A549 (cell line): ENCODE results near the gene CPPED1.

Experiments used
- BHLHE40 ChIP-seq: IDR thresholded peaks from 2 replicates; pipeline ENCODE4 v1.6.1; 2012; ENCODE audit warnings: low read depth, low read length, inconsistent platforms
- CTCF ChIP-seq: fragments of >200 bp; sonication (Bioruptor Twin); formaldehyde crosslinking; IDR thresholded peaks from 3 replicates; pipeline ENCODE4 v1.5.1; 2016
- EP300 ChIP-seq, 2 experiments: fragments of >200 bp; sonication (Bioruptor Twin); formaldehyde crosslinking; IDR thresholded peaks; 2 replicates in 1 of 2; 3 replicates in 1 of 2; pipeline ENCODE4 v1.6.1; 2016 to 2017
- ESRRA ChIP-seq: fragments of 150-350 bp; IDR thresholded peaks from 2 replicates; pipeline ENCODE4 v1.6.1; 2014; ENCODE audit warnings: mild to moderate bottlenecking, low read length, borderline replicate concordance
- HOXB5 ChIP-seq: fragments of 250-450 bp; sonication (Bioruptor Pico); IDR thresholded peaks from 2 replicates; pipeline ENCODE4 v1.5.0; 2020; ENCODE audit warnings: mild to moderate bottlenecking, moderate library complexity
- JUN ChIP-seq, 2 experiments: fragments of >200 bp; sonication (Bioruptor Twin); formaldehyde crosslinking; IDR thresholded peaks; 2 replicates in 1 of 2; 3 replicates in 1 of 2; pipeline ENCODE4 v1.6.1; 2016 to 2017
- MAZ ChIP-seq: fragments of 150-350 bp; IDR thresholded peaks from 2 replicates; pipeline ENCODE4 v1.6.1; 2014; ENCODE audit warnings: antibody characterized with exemption, low read depth, low read length, borderline replicate concordance
- POLR2A ChIP-seq: IDR thresholded peaks from 2 replicates; pipeline ENCODE4 v1.6.1; 2012; ENCODE audit warnings: mild to moderate bottlenecking, low read length
- RAD21 ChIP-seq, 2 experiments: fragments of >200 bp in 1 of 2; sonication (Bioruptor Twin) in 1 of 2; formaldehyde crosslinking in 1 of 2; IDR thresholded peaks in 1 of 2; conservative IDR thresholded peaks in 1 of 2; 2 replicates in 1 of 2; 3 replicates in 1 of 2; pipeline ENCODE4 v1.6.1; 2012 to 2018; ENCODE audit warnings: inconsistent platforms in 1 of 2

GRCh38 chr16:12613131-12613991 lies 190.3 kb downstream of the CPPED1 start:
- peak; percentile 78 to 84; a peak in 3 of 5 replicates for TF ChIP-seq EP300 (IDR thresholded peaks at IDR 0.05)
- TF ChIP-seq POLR2A, result no peak
- TF ChIP-seq CTCF, result no peak
- TF ChIP-seq MAZ, result no peak
- peak in 1 of 2 experiments; percentile 15; a peak in 2 of 5 replicates for TF ChIP-seq RAD21 (conservative IDR thresholded peaks at IDR 0.05 in 1 of 2, IDR thresholded peaks at IDR 0.05 in 1 of 2)
- TF ChIP-seq JUN (IDR thresholded peaks at IDR 0.05), result peak; percentile 82 to 90; a peak in 4 of 5 replicates
- peak; percentile 89 for TF ChIP-seq HOXB5
- peak; percentile 42; the same call in 1 of the 2 replicates for TF ChIP-seq BHLHE40
- no peak for TF ChIP-seq ESRRA
